SK-N-SH (cell line): ENCODE results near the gene NFIA. TPM values are rescaled to one million over a fixed set of nuclear protein-coding genes. Genes with fewer than 3 reads are reported as not detected.
A peak's percentile ranks its signal among the peaks of the same experiment; 100 is the strongest.

Experiments
- CTCF ChIA-PET: fragments of 300-600, 350-600 bp; formaldehyde crosslinking; extraction: SDS; loops from one replicate; lab custom pipeline; 2021; lab: Yijun Ruan, JAX
- POLR2A ChIA-PET: fragments of 350-600 bp; sonication (Branson Sonifier 250); formaldehyde crosslinking; extraction: SDS; loops from one replicate; lab custom pipeline; 2020; ENCODE audit warnings: antibody characterized with exemption, inconsistent platforms; lab: Yijun Ruan, JAX
- DNase-seq: peaks from one replicate; pipeline ENCODE4 v3.0.0; 2012
- H2AFZ ChIP-seq: fragments of 200-600 bp; sonication (generic); 2 replicates; pipeline ENCODE4 v1.8.1; 2016; ENCODE audit warnings: antibody characterized with exemption, mild to moderate bottlenecking, low read depth
- H3F3A ChIP-seq: fragments of 200-600 bp; sonication (generic); replicated peaks from 2 replicates; pipeline ENCODE3; 2016; ENCODE audit warnings: antibody characterized with exemption, mild to moderate bottlenecking; ENCODE audit not compliant: insufficient read depth
- H3K27ac ChIP-seq, 2 experiments: fragments of 200-500 bp in 1 of 2; fragments of 200-600 bp in 1 of 2; sonication (Bioruptor generic) in 1 of 2; sonication (generic), shearing (Covaris generic) in 1 of 2; 2 replicates each; pipeline versions ENCODE4 v1.5.1 to v1.6.1; 2014 to 2016; ENCODE audit warnings: low read depth in 2 of 2, inconsistent platforms in 1 of 2, low read length in 1 of 2, mild to moderate bottlenecking in 1 of 2, mixed read lengths in 1 of 2
- H3K27me3 ChIP-seq: fragments of 200-600 bp; sonication (generic), shearing (Covaris generic); 2 replicates; pipeline ENCODE4 v1.6.1; 2016; ENCODE audit warnings: mixed run types; ENCODE audit not compliant: insufficient read depth
- H3K36me3 ChIP-seq, 2 experiments: fragments of 200-500 bp in 1 of 2; fragments of 200-600 bp in 1 of 2; sonication (Bioruptor generic) in 1 of 2; sonication (generic) in 1 of 2; replicated peaks in 1 of 2; 2 replicates each; pipeline versions ENCODE3 to v1.5.1; 2014 to 2016; ENCODE audit warnings: low read length in 1 of 2, mild to moderate bottlenecking in 1 of 2; ENCODE audit not compliant: insufficient read depth in 2 of 2, control insufficient read depth in 1 of 2
- H3K4me1 ChIP-seq, 2 experiments: fragments of 200-500 bp in 1 of 2; fragments of 200-600 bp in 1 of 2; sonication (Bioruptor generic) in 1 of 2; sonication (generic), shearing (Covaris generic) in 1 of 2; 2 replicates each; pipeline versions ENCODE4 v1.5.1 to v1.6.1; 2014 to 2016; ENCODE audit warnings: low read depth in 1 of 2, low read length in 1 of 2, mixed run types in 1 of 2; ENCODE audit not compliant: insufficient read depth in 2 of 2, control insufficient read depth in 1 of 2
- H3K4me2 ChIP-seq: fragments of 200-600 bp; sonication (generic), shearing (Covaris generic); 2 replicates; pipeline ENCODE4 v1.6.1; 2017; ENCODE audit warnings: mixed run types
- H3K4me3 ChIP-seq, 2 experiments: fragments of 200-500 bp in 1 of 2; fragments of 200-600 bp in 1 of 2; sonication (Bioruptor generic) in 1 of 2; sonication (generic), shearing (Covaris generic) in 1 of 2; 2 replicates each; pipeline versions ENCODE4 v1.5.1 to v1.8.1; 2014 to 2016; ENCODE audit warnings: low read depth in 2 of 2, inconsistent platforms in 1 of 2, low read length in 1 of 2, mild to moderate bottlenecking in 1 of 2, mixed read lengths in 1 of 2, moderate library complexity in 1 of 2
- H3K79me2 ChIP-seq: fragments of 200-600 bp; sonication (generic); 2 replicates; pipeline ENCODE4 v1.8.1; 2017; ENCODE audit warnings: mild to moderate bottlenecking; ENCODE audit not compliant: insufficient read depth
- H3K9ac ChIP-seq: fragments of 200-600 bp; sonication (generic); 2 replicates; pipeline ENCODE4 v1.6.1; 2017; ENCODE audit warnings: mixed run types
- H3K9me2 ChIP-seq: fragments of 200-600 bp; sonication (generic); 2 replicates; pipeline ENCODE4 v1.6.1; 2017; ENCODE audit warnings: mixed run types
- H3K9me3 ChIP-seq: fragments of 200-600 bp; sonication (generic); 2 replicates; pipeline ENCODE4 v1.6.1; 2017; ENCODE audit warnings: mixed run types, mild to moderate bottlenecking, moderate library complexity
- H4K20me1 ChIP-seq: fragments of 200-600 bp; sonication (generic); 2 replicates; pipeline ENCODE4 v1.6.1; 2017; ENCODE audit warnings: mild to moderate bottlenecking, mixed run types; ENCODE audit not compliant: insufficient read depth
- ELF1 ChIP-seq: IDR thresholded peaks from 2 replicates; pipeline ENCODE4 v1.4.0; 2012
- EP300 ChIP-seq, 2 experiments: IDR thresholded peaks; 2 replicates each; pipeline versions ENCODE4 v1.4.0 to v1.6.1; 2012; ENCODE audit warnings: borderline replicate concordance in 1 of 2, low read depth in 1 of 2, low read length in 1 of 2
- FOSL2 ChIP-seq: IDR thresholded peaks from 2 replicates; pipeline ENCODE4 v1.4.0; 2012; ENCODE audit warnings: low read depth, mild to moderate bottlenecking, moderate library complexity, borderline replicate concordance
- FOXJ3 ChIP-seq: sonication (generic); formaldehyde crosslinking; IDR thresholded peaks from 2 replicates; pipeline ENCODE4 v1.5.1; 2020; ENCODE audit warnings: mild to moderate bottlenecking, missing genetic modification reagents
- FOXM1 ChIP-seq: IDR thresholded peaks from 2 replicates; pipeline ENCODE4 v1.4.0; 2012; ENCODE audit warnings: low read depth, mild to moderate bottlenecking
- GABPA ChIP-seq: IDR thresholded peaks from 2 replicates; pipeline ENCODE4 v1.4.0; 2012; ENCODE audit warnings: low read depth, mild to moderate bottlenecking
- MEF2A ChIP-seq: IDR thresholded peaks from 2 replicates; pipeline ENCODE4 v1.4.0; 2012; ENCODE audit warnings: low read depth, borderline replicate concordance
- MXI1 ChIP-seq: IDR thresholded peaks from 2 replicates; pipeline ENCODE4 v1.6.1; 2012; ENCODE audit warnings: mild to moderate bottlenecking, low read depth, low read length, improper control_type of control experiment
- PBX3 ChIP-seq: IDR thresholded peaks from 2 replicates; pipeline ENCODE4; 2012
- POLR2AphosphoS5 ChIP-seq: IDR thresholded peaks from 2 replicates; pipeline ENCODE4 v1.6.1; 2012; ENCODE audit warnings: low read depth, low read length
- RAD21 ChIP-seq: IDR thresholded peaks from 2 replicates; pipeline ENCODE4 v1.6.1; 2012; ENCODE audit warnings: mild to moderate bottlenecking, low read length
- SIN3A ChIP-seq: IDR thresholded peaks from 2 replicates; pipeline ENCODE4 v1.6.1; 2012; ENCODE audit warnings: low read depth, mild to moderate bottlenecking, low read length, moderate library complexity, borderline replicate concordance
- SMC3 ChIP-seq: IDR thresholded peaks from 2 replicates; pipeline ENCODE4 v1.6.1; 2012; ENCODE audit warnings: low read depth, low read length, improper control_type of control experiment
- TAF1 ChIP-seq: IDR thresholded peaks from 2 replicates; pipeline ENCODE4 v1.6.1; 2012; ENCODE audit warnings: low read depth, mild to moderate bottlenecking, low read length, moderate library complexity, borderline replicate concordance
- TCF12 ChIP-seq: IDR thresholded peaks from 2 replicates; pipeline ENCODE4 v1.4.0; 2012
- USF2 ChIP-seq: fragments of 150-350 bp; IDR thresholded peaks from 2 replicates; pipeline ENCODE4 v1.6.1; 2017; ENCODE audit warnings: antibody characterized with exemption, low read length, low read depth, borderline replicate concordance
- ZBTB33 ChIP-seq: IDR thresholded peaks from 2 replicates; pipeline ENCODE4 v1.4.0; 2012; ENCODE audit warnings: low read depth, borderline replicate concordance
- WGBS: methylation state at CpG from one replicate; pipeline ENCODE4 v1.1.6; 2017; ENCODE audit warnings: low lambda C conversion rate; 5-methylcytosine and 5-hydroxymethylcytosine counted together
- polyA plus RNA-seq, 3 experiments: library from polyadenylated mRNA; depleted of rRNA; stranded (reverse); fragments of >200 nt; gene quantifications; 2 replicates each; pipeline ENCODE4 v1.2.3, GENCODE V29; 2012
- TF ChIP-seq, protein P1 (sequence below): IDR thresholded peaks from 2 replicates; pipeline ENCODE4 v1.4.0; 2012; ENCODE audit warnings: low read depth

The NFIA gene
- polyA plus RNA-seq, 1 of the 3 experiments (the other 2 are of a cell fraction), result 3.3 TPM

GRCh38 chr1:61149010-61149860 lies 66.9 kb downstream of the NFIA start:
- Histone ChIP-seq H2AFZ (no peak overlapping the region), H3K9me2 (no peaks in the 10 kb centered on the region), H3K9ac (no peak overlapping the region), H3K4me3 (no peak overlapping the region), H3K27me3 (no peaks in the 10 kb centered on the region), H3K27ac (0 out of 4 replicates have a peak overlapping the region, but pooled peaks of 1 of the 2 experiments have one; percentile 4), H3F3A (peaks cover 5% of the 10 kb centered on the region), H4K20me1 (no peaks in the 10 kb centered on the region), H3K36me3 (no peaks in the 10 kb centered on the region), H3K4me1 (peaks cover 2 to 14% of the 10 kb centered on the region in 2 experiments; a peak in 2 of 4 replicates), H3K9me3 (no peaks in the 10 kb centered on the region), H3K4me2 (no peak overlapping the region), H3K79me2 (no peaks in the 10 kb centered on the region)
- no peak for DNase-seq
- WGBS, result 86% methylated on average over 1 of the region's 1 CpG
- TF ChIP-seq SIN3A, result no peak
- no peak for TF ChIP-seq ZBTB33
- TF ChIP-seq TAF1, result no peak
- no peak for TF ChIP-seq TCF12
- no peak for TF ChIP-seq MXI1
- no peak for TF ChIP-seq FOSL2
- CTCF ChIA-PET, result interaction anchor here (2.1 kb wide), 1 partner anchor 99 kb away, joined by 7 read pairs; no protein-coding TSS in a partner anchor
- POLR2A ChIA-PET, result no interaction called here

- no peak overlapping the region for H3K4me3 ChIP-seq
- H2AFZ ChIP-seq, result no peak overlapping the region
- POLR2A ChIA-PET, result no interaction called here
- DNase-seq, result no peak
- H3K4me2 ChIP-seq, result no peak overlapping the region
- H3K9me2 ChIP-seq, result no peaks in the 10 kb centered on the region
- peaks cover 5% of the 10 kb centered on the region for H3F3A ChIP-seq
- no peaks in the 10 kb centered on the region for H3K36me3 ChIP-seq
- no peaks in the 10 kb centered on the region for H3K27me3 ChIP-seq
- no peaks in the 10 kb centered on the region for H3K9me3 ChIP-seq
- no peak overlapping the region for H3K9ac ChIP-seq
- peaks cover 7 to 19% of the 10 kb centered on the region in 2 experiments; a peak in 3 of 4 replicates for H3K4me1 ChIP-seq
- no peaks in the 10 kb centered on the region for H4K20me1 ChIP-seq
- no peaks in the 10 kb centered on the region for H3K79me2 ChIP-seq
- CTCF ChIA-PET, result interaction anchor here (2.1 kb wide), 1 partner anchor 102 kb away, joined by 7 read pairs; no protein-coding TSS in a partner anchor
- 98% methylated on average over 4 of the region's 4 CpGs for WGBS
- H3K27ac ChIP-seq, result no peak overlapping the region
- TF ChIP-seq SMC3 (no peak), TCF12 (no peak), USF2 (no peak), RAD21 (no peak), FOXM1 (no peak), FOXJ3 (CRISPR knock-in tag) (no peak), POLR2AphosphoS5 (no peak), ZBTB33 (no peak), MEF2A (no peak), GABPA (no peak), PBX3 (no peak), EP300 (IDR thresholded peaks at IDR 0.05; ENCODE audit: borderline replicate concordance in 1 of 2, low read depth in 1 of 2, low read length in 1 of 2) (no peak), ELF1 (no peak)
- TF ChIP-seq, protein P1, sequence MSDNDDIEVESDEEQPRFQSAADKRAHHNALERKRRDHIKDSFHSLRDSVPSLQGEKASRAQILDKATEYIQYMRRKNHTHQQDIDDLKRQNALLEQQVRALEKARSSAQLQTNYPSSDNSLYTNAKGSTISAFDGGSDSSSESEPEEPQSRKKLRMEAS, result no peak
These were observed 69.2 kb downstream of the NFIA start for GRCh38 chr1:61151565-61151964.
